Central memory CD8-positive, alpha-beta T cell (primary cell): ENCODE measurements around the gene ACSL6.

ENCODE experiments used
- ATAC-seq: fragments of 150-1000 bp; cut with Tn5 transposase; replicated peaks from 2 replicates; pipeline ENCODE4 v1.10.0; 2022; ENCODE audit warnings: mild to moderate bottlenecking, moderate FRiP score, moderate number of reproducible peaks; ENCODE audit not compliant: poor library complexity, severe bottlenecking; ENCODE audit errors: extremely low read depth
- DNase-seq, 2 donors: peaks; one replicate each; pipeline ENCODE4 v3.0.0; 2021; ENCODE audit warnings: low spot score in 2 of 2
- H3K27ac Mint-ChIP-seq: one replicate; pipeline ENCODE4 v1.8.0; 2022; ENCODE audit warnings: low read depth, mild to moderate bottlenecking, moderate library complexity, mixed read lengths
- H3K27me3 Mint-ChIP-seq: one replicate; pipeline ENCODE4 v1.8.0; 2022; ENCODE audit warnings: mixed read lengths
- H3K36me3 Mint-ChIP-seq: one replicate; pipeline ENCODE4 v1.8.0; 2022; ENCODE audit warnings: mild to moderate bottlenecking, moderate library complexity, mixed read lengths; ENCODE audit not compliant: insufficient read depth
- H3K4me1 Mint-ChIP-seq: one replicate; pipeline ENCODE4 v1.8.0; 2022; ENCODE audit warnings: mixed read lengths
- H3K4me3 Mint-ChIP-seq: one replicate; pipeline ENCODE4 v1.8.0; 2022; ENCODE audit warnings: mild to moderate bottlenecking, moderate library complexity, mixed read lengths
- H3K9me3 Mint-ChIP-seq: one replicate; pipeline ENCODE4 v1.8.0; 2022; ENCODE audit warnings: mixed read lengths

Gene ACSL6

GRCh38 chr5:132019857-132020555 is 8.5 kb upstream of the ACSL6 start:
- H3K36me3 Mint-ChIP-seq = no peaks in the 10 kb centered on the region
- peak; percentile 98 for ATAC-seq
- H3K4me1 Mint-ChIP-seq = peaks cover 40% of the 10 kb centered on the region
- H3K4me3 Mint-ChIP-seq = peak overlapping the region; percentile 19
- peak overlapping the region; percentile 89 for H3K27ac Mint-ChIP-seq
- peaks cover 8% of the 10 kb centered on the region for H3K27me3 Mint-ChIP-seq
- no peaks in the 10 kb centered on the region for H3K9me3 Mint-ChIP-seq
- DNase-seq = peak in 1 of 2 donors; percentile 71

GRCh38 chr5:132019337-132019736 is 7.9 kb upstream of the ACSL6 start:
- peaks cover 8% of the 10 kb centered on the region for H3K27me3 Mint-ChIP-seq
- H3K9me3 Mint-ChIP-seq = no peaks in the 10 kb centered on the region
- H3K36me3 Mint-ChIP-seq = no peaks in the 10 kb centered on the region
- DNase-seq (no peak), ATAC-seq (no peak)
- peaks cover 40% of the 10 kb centered on the region for H3K4me1 Mint-ChIP-seq
- H3K27ac Mint-ChIP-seq = peak overlapping the region; percentile 89
- H3K4me3 Mint-ChIP-seq = no peak overlapping the region

- Mint-ChIP-seq H3K36me3 (no peaks in the 10 kb centered on the region), H3K27me3 (peaks cover 16% of the 10 kb centered on the region), H3K4me1 (peaks cover 40% of the 10 kb centered on the region), H3K4me3 (no peak overlapping the region), H3K9me3 (no peaks in the 10 kb centered on the region), H3K27ac (peak overlapping the region; percentile 91)
- peak in 1 of 2 donors; percentile 7 for DNase-seq
- ATAC-seq = no peak
Observed at GRCh38 chr5:132017738-132018625, 6.5 kb upstream of the ACSL6 start.

DNA sequence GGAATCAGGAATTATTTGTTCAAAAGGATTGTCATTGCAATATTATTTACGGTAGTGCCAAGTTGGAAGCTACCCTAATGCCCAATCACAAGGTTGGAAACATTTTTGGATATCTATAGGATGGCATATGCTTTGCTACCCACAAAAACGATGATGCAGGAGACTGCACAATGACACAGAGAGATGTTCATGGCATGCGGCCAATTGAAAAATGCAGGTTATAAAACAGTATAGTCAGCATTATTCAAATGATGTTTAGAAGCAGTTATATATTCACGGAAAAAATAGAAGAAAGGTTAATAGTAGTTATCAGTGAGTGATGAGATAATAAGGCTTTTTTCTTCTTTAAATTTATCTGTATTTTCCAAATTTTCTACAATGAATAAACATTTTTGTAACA is 5.9 kb upstream of the ACSL6 start:
- H3K4me1 Mint-ChIP-seq = peaks cover 44% of the 10 kb centered on the region
- peak overlapping the region; percentile 91 for H3K27ac Mint-ChIP-seq
- peaks cover 16% of the 10 kb centered on the region for H3K27me3 Mint-ChIP-seq
- H3K4me3 Mint-ChIP-seq = no peak overlapping the region
- DNase-seq = no peak
- H3K9me3 Mint-ChIP-seq = no peaks in the 10 kb centered on the region
- ATAC-seq = no peak
- H3K36me3 Mint-ChIP-seq = no peaks in the 10 kb centered on the region

DNA sequence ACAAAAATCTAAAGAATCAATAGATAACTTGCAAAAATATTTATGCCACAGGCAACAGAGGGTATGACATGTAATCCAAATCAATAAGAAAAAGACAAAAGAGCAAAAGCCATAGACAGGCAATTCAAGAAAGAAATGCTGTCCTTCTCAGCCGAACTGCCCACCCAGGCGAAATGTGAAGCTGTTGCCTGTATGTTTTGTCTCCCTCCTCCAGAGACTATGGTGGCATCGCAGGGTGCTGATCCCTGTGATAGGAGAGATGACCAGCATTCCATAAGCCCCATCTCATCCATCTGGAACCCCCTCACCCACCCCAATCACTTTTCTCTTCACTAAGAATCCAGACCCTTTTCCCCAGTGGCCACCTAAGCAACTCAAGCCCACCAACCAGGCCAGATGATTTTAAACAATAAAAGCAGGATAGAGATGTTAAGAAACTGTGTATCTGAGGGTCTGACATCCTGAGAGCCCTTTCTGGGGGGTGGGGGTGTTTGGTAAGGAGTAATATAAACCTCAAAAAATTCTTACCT is 5.3 kb upstream of the ACSL6 start:
- H3K4me1 Mint-ChIP-seq = peaks cover 47% of the 10 kb centered on the region
- H3K9me3 Mint-ChIP-seq = no peaks in the 10 kb centered on the region
- no peak for ATAC-seq
- H3K4me3 Mint-ChIP-seq = no peak overlapping the region
- H3K27ac Mint-ChIP-seq = no peak overlapping the region
- H3K36me3 Mint-ChIP-seq = no peaks in the 10 kb centered on the region
- DNase-seq = no peak
- H3K27me3 Mint-ChIP-seq = peaks cover 16% of the 10 kb centered on the region

GRCh38 chr5:132013711-132014110 is 2.3 kb upstream of the ACSL6 start:
- Mint-ChIP-seq H3K27me3 (peaks cover 35% of the 10 kb centered on the region), H3K27ac (no peak overlapping the region), H3K36me3 (peaks cover 1% of the 10 kb centered on the region), H3K4me3 (no peak overlapping the region), H3K9me3 (no peaks in the 10 kb centered on the region), H3K4me1 (peaks cover 37% of the 10 kb centered on the region)
- DNase-seq = peak in 1 of 2 donors; percentile 4
- no peak for ATAC-seq

GRCh38 chr5:132013006-132013689 is 1.7 kb upstream of the ACSL6 start:
- peaks cover 37% of the 10 kb centered on the region for H3K27me3 Mint-ChIP-seq

GRCh38 chr5:132012371-132013005 is 1.0 kb upstream of the ACSL6 start:
- ATAC-seq (no peak), DNase-seq (peak in 1 of 2 donors; percentile 7)
- Mint-ChIP-seq H3K4me1 (peaks cover 42% of the 10 kb centered on the region), H3K4me3 (peak overlapping the region; percentile 80), H3K27ac (peak overlapping the region; percentile 54), H3K36me3 (peaks cover 3% of the 10 kb centered on the region), H3K27me3 (peaks cover 37% of the 10 kb centered on the region), H3K9me3 (no peaks in the 10 kb centered on the region)

More at GRCh38 chr5:132013006-132013689, 1.7 kb upstream of the ACSL6 start:
- Mint-ChIP-seq H3K4me1 (peaks cover 42% of the 10 kb centered on the region), H3K4me3 (no peak overlapping the region), H3K9me3 (no peaks in the 10 kb centered on the region), H3K36me3 (peaks cover 3% of the 10 kb centered on the region), H3K27ac (peak overlapping the region; percentile 54)
- peak in 1 of 2 donors; percentile 6 for DNase-seq
- ATAC-seq = no peak

DNA sequence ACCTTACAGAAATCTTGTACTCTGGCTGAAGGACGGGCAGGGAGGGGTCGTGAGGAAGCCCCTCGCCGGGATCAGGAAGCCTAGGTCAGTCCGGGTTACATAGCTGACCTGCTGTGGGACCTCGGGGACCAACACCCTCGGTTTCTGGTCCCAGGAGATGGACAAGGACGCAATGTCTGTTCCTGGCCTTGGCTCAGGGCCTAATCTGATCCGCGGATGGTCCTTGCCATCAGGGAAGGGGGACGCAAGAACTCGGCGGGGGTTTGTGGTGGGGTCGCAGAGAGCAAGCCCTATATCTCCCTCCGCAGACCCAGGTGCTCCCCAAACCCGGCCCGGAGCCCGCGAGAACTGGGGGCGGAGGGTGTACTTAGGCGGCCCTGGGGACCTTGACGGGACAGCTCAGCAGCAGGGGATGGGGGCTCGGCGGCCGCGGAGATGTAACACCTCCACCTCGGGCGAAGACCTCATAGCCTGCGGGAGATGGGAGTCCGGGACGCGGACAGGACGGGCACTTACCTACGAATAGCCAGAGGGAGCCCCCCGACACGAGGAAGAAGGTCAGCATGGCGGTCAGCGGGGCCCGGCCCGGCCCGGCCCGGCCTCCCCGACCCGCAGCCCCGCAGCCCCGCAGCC is 353 bp downstream of the ACSL6 start:
- ATAC-seq = no peak
- no peak for DNase-seq
- H3K27me3 Mint-ChIP-seq = peaks cover 32% of the 10 kb centered on the region

GRCh38 chr5:132010645-132010988 is 841 bp downstream of the ACSL6 start:
- H3K36me3 Mint-ChIP-seq = peaks cover 3% of the 10 kb centered on the region
- H3K27ac Mint-ChIP-seq = peak overlapping the region; percentile 50
- H3K27me3 Mint-ChIP-seq = peaks cover 29% of the 10 kb centered on the region
- H3K9me3 Mint-ChIP-seq = no peaks in the 10 kb centered on the region
- DNase-seq (no peak), ATAC-seq (no peak)
- H3K4me3 Mint-ChIP-seq = peak overlapping the region; percentile 80
- peaks cover 35% of the 10 kb centered on the region for H3K4me1 Mint-ChIP-seq

More for the DNA sequence above, 353 bp downstream of the ACSL6 start:
- Mint-ChIP-seq H3K4me1 (peaks cover 35% of the 10 kb centered on the region), H3K36me3 (peaks cover 3% of the 10 kb centered on the region), H3K4me3 (peak overlapping the region; percentile 80), H3K9me3 (no peaks in the 10 kb centered on the region), H3K27ac (peak overlapping the region; percentile 50)

DNA sequence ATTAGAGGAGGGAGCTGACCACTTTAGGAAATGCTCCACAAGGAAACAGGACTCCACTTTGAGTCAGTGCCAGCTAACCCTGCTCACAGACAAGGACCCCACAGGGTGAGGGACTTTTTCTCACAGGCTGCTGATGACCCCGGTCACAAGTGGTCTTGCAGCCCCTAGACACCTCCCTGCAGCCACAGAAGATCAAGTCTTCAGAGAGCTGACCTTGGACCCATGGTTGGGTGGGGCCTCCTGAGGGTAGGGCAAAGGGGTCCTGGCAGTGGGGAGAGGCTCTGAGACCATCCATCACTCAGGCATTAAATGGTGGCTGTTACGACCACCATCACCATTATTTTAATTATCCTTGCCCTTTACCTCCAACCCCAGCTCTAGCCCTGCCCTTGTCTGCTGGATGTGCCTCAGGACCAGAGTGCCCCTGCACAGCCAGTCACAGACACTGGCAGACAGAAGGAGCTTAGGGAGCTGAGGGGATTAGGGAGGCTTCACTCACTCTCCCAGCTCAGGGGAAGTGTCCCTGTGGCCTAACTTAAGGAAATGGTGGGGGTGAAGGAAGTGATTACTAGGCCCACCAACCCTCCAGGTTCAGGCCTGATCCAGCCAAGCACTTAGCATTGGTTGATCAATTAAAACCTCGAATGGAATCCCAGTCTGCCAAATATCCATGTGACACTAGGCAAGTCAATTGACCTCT is 1.6 kb downstream of the ACSL6 start:
- ATAC-seq (no peak), DNase-seq (no peak)
- peak overlapping the region; percentile 50 for H3K27ac Mint-ChIP-seq
- peaks cover 29% of the 10 kb centered on the region for H3K27me3 Mint-ChIP-seq
- H3K9me3 Mint-ChIP-seq = no peaks in the 10 kb centered on the region
- peak overlapping the region; percentile 80 for H3K4me3 Mint-ChIP-seq
- peaks cover 35% of the 10 kb centered on the region for H3K4me1 Mint-ChIP-seq
- peaks cover 3% of the 10 kb centered on the region for H3K36me3 Mint-ChIP-seq
